Liver (tissue), 3 donors: ENCODE results near the gene FOXD1.

Source experiments
- EGR1 ChIP-seq, 2 donors: IDR thresholded peaks; 2 replicates each; pipeline ENCODE4 v1.6.1; 2016 to 2018; ENCODE audit warnings: antibody characterized with exemption in 2 of 2, low read depth in 2 of 2
- FOXA1 ChIP-seq: IDR thresholded peaks from 2 replicates; pipeline ENCODE4 v1.6.1; 2016; ENCODE audit warnings: antibody characterized with exemption
- GABPA ChIP-seq, 2 donors: IDR thresholded peaks in 1 of 2; conservative IDR thresholded peaks in 1 of 2; 2 replicates each; pipeline ENCODE4 v1.6.1; 2016; ENCODE audit warnings: antibody characterized with exemption in 2 of 2, mild to moderate bottlenecking in 1 of 2, moderate library complexity in 1 of 2
- JUND ChIP-seq, 2 donors: IDR thresholded peaks; 2 replicates each; pipeline ENCODE4 v1.6.1; 2016; ENCODE audit warnings: antibody characterized with exemption in 2 of 2
- RAD21 ChIP-seq, 2 donors: IDR thresholded peaks; 2 replicates each; pipeline ENCODE4 v1.6.1; 2016; ENCODE audit warnings: antibody characterized with exemption in 2 of 2, mild to moderate bottlenecking in 2 of 2
- TAF1 ChIP-seq: conservative IDR thresholded peaks from 2 replicates; pipeline ENCODE4 v1.6.1; 2016; ENCODE audit warnings: antibody characterized with exemption, mild to moderate bottlenecking
- YY1 ChIP-seq: IDR thresholded peaks from 2 replicates; pipeline ENCODE4 v1.6.1; 2016; ENCODE audit warnings: antibody characterized with exemption, mild to moderate bottlenecking
- TF ChIP-seq, protein P1 (sequence below): fragments of 150-350 bp; IDR thresholded peaks from 2 replicates; pipeline ENCODE4 v1.5.1; 2017; ENCODE audit warnings: improper control_type of control experiment, low read depth, low read length; ENCODE audit not compliant: missing input control
- TF ChIP-seq, protein P2 (sequence below): IDR thresholded peaks from 2 replicates; pipeline ENCODE4 v1.6.1; 2016; ENCODE audit warnings: antibody characterized with exemption
- donor health status: healthy.
- donor health status: healthy.

DNA sequence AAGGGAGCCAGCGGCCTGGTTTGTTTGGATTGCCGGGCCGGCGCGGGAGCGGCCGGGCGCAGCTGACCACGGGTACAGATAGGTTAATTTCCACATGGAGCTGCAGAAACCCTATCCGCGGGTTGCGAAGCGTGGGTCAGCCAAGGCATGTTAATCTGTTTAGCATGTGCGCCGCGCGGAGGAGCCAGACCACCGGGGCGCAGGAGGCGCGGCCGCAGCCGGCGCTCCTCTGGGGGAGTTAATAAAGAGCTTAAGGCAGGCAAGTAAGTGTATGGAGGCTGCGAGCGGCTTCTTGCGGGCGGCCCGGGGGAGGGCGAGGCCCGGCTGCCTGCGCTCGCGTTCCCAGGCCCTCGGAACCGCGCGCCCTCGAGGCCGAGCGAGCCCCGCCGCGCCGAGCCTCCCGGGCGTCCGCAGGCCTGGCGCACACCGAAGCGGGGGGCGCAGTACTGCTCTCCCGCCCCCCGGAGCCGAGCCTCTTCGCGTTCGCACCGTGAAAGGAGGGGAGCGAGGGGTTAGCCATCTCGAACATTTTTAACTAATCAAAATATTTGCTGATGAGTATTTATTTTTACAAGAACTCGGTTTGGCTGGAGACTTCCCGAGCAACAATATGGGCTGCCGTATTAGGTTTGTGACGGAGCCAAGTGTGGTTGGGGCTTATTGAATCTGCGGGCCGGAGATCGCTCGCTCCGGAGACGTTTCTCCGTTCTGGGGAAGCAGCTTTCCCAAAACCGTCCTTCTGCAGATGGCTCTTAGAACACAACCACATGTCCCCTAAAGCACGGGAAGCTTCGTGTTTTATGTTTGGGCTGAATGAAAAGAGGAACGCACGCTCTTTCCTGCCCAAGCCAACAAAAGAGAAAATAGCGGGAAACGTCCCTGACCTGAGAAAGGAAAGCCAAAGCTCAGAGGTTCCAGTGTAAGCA, 28.8 kb downstream of the FOXD1 start:
- TF ChIP-seq, protein P1, sequence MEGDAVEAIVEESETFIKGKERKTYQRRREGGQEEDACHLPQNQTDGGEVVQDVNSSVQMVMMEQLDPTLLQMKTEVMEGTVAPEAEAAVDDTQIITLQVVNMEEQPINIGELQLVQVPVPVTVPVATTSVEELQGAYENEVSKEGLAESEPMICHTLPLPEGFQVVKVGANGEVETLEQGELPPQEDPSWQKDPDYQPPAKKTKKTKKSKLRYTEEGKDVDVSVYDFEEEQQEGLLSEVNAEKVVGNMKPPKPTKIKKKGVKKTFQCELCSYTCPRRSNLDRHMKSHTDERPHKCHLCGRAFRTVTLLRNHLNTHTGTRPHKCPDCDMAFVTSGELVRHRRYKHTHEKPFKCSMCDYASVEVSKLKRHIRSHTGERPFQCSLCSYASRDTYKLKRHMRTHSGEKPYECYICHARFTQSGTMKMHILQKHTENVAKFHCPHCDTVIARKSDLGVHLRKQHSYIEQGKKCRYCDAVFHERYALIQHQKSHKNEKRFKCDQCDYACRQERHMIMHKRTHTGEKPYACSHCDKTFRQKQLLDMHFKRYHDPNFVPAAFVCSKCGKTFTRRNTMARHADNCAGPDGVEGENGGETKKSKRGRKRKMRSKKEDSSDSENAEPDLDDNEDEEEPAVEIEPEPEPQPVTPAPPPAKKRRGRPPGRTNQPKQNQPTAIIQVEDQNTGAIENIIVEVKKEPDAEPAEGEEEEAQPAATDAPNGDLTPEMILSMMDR, result no peak
- TF ChIP-seq TAF1 (no peak), GABPA (IDR thresholded peaks at IDR 0.05 in 1 of 2, conservative IDR thresholded peaks at IDR 0.05 in 1 of 2) (no peak), YY1 (no peak), JUND (IDR thresholded peaks at IDR 0.05) (no peak), RAD21 (IDR thresholded peaks at IDR 0.05) (no peak), EGR1 (IDR thresholded peaks at IDR 0.05; ENCODE audit: low read depth in 2 of 2) (no peak), FOXA1 (no peak)
- TF ChIP-seq, protein P2, sequence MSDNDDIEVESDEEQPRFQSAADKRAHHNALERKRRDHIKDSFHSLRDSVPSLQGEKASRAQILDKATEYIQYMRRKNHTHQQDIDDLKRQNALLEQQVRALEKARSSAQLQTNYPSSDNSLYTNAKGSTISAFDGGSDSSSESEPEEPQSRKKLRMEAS, result no peak
